HepG2 (cell line): ENCODE measurements around the gene SELPLG. TPM values are rescaled to one million over a fixed set of nuclear protein-coding genes. Genes with fewer than 3 reads are reported as not detected.

Experiments
- ARID5B ChIP-seq: IDR thresholded peaks from 2 replicates; pipeline ENCODE4 v1.4.0; 2020; ENCODE audit warnings: mild to moderate bottlenecking, missing genetic modification reagents
- ATF7 ChIP-seq, 2 experiments: fragments of 450-650 bp in 1 of 2; sonication (generic) in 1 of 2; formaldehyde crosslinking in 1 of 2; IDR thresholded peaks; 2 replicates each; pipeline versions ENCODE4 v1.4.0 to v1.6.1; 2016 to 2020; ENCODE audit warnings: antibody characterized with exemption in 1 of 2, mild to moderate bottlenecking in 1 of 2, missing genetic modification reagents in 1 of 2
- CBX1 ChIP-seq: IDR thresholded peaks from one replicate; pipeline ENCODE4 v1.6.1; 2016; ENCODE audit warnings: antibody characterized with exemption, low read depth
- CERS6 ChIP-seq: sonication (generic); formaldehyde crosslinking; IDR thresholded peaks from 2 replicates; pipeline ENCODE4 v1.5.0; 2020; ENCODE audit warnings: missing genetic modification reagents
- CREM ChIP-seq, 2 experiments: sonication (generic) in 1 of 2; formaldehyde crosslinking in 1 of 2; IDR thresholded peaks; 2 replicates each; pipeline versions ENCODE4 v1.4.0 to v1.6.1; 2016 to 2020; ENCODE audit warnings: antibody characterized with exemption in 1 of 2, mild to moderate bottlenecking in 1 of 2, missing genetic modification reagents in 1 of 2
- FOSL1 ChIP-seq: sonication (generic); formaldehyde crosslinking; IDR thresholded peaks from 2 replicates; pipeline ENCODE4 v1.9.0; 2021; ENCODE audit warnings: missing genetic modification reagents, borderline replicate concordance
- FOXP1 ChIP-seq, 2 experiments: fragments of 450-650 bp in 1 of 2; IDR thresholded peaks; 2 replicates each; pipeline ENCODE4 v1.6.1; 2017 to 2018; ENCODE audit warnings: antibody characterized with exemption in 1 of 2
- HDAC6 ChIP-seq: fragments of 200-600 bp; sonication (generic); IDR thresholded peaks from 2 replicates; pipeline ENCODE4 v1.7.0; 2017; ENCODE audit warnings: mild to moderate bottlenecking, antibody characterized with exemption, low read length, low read depth
- HMG20A ChIP-seq: IDR thresholded peaks from 2 replicates; pipeline ENCODE4 v1.6.1; 2016; ENCODE audit warnings: borderline replicate concordance
- KAT8 ChIP-seq: IDR thresholded peaks from 2 replicates; pipeline ENCODE4 v1.6.1; 2016; ENCODE audit warnings: missing genetic modification reagents, missing compliant biosample characterization
- KDM1A ChIP-seq: IDR thresholded peaks from 2 replicates; pipeline ENCODE4 v1.6.1; 2016; ENCODE audit warnings: missing compliant biosample characterization
- REXO4 ChIP-seq: sonication (generic); formaldehyde crosslinking; IDR thresholded peaks from 2 replicates; pipeline ENCODE4 v1.8.0; 2022; ENCODE audit warnings: missing genetic modification reagents, mild to moderate bottlenecking, borderline replicate concordance
- STAG1 ChIP-seq: sonication (generic); formaldehyde crosslinking; IDR thresholded peaks from 2 replicates; pipeline ENCODE4 v1.4.0; 2020; ENCODE audit warnings: missing genetic modification reagents
- TCF12 ChIP-seq, 2 experiments: fragments of 450-650 bp in 1 of 2; sonication (generic) in 1 of 2; formaldehyde crosslinking in 1 of 2; IDR thresholded peaks; 2 replicates each; pipeline versions ENCODE4 v1.6.1 to v1.8.0; 2017 to 2022; ENCODE audit warnings: antibody characterized with exemption in 1 of 2, mild to moderate bottlenecking in 1 of 2, missing genetic modification reagents in 1 of 2, moderate library complexity in 1 of 2
- TIGD3 ChIP-seq: sonication (generic); formaldehyde crosslinking; IDR thresholded peaks from 2 replicates; pipeline ENCODE4 v1.5.1; 2020; ENCODE audit warnings: mild to moderate bottlenecking, missing genetic modification reagents, borderline replicate concordance
- ZNF264 ChIP-seq: sonication (generic); formaldehyde crosslinking; IDR thresholded peaks from 2 replicates; pipeline ENCODE4 v1.4.0; 2020; ENCODE audit warnings: missing genetic modification reagents
- ZNF280D ChIP-seq: sonication (generic); formaldehyde crosslinking; IDR thresholded peaks from 2 replicates; pipeline ENCODE4 v1.5.1; 2020; ENCODE audit warnings: mild to moderate bottlenecking, missing genetic modification reagents
- ZNF780A ChIP-seq: sonication (generic); formaldehyde crosslinking; IDR thresholded peaks from 2 replicates; pipeline ENCODE4 v1.8.0; 2022; ENCODE audit warnings: mild to moderate bottlenecking, missing genetic modification reagents, moderate library complexity
- polyA plus RNA-seq, 8 experiments: library from polyadenylated mRNA; depleted of rRNA in 3 of 8; stranded (reverse) in 7 of 8; unstranded in 1 of 8; fragments of >200 nt; fragmentation: Illumina TruSeq in 4 of 8; extraction: Trizol in 4 of 8; gene quantifications; 2 replicates each; pipeline versions ENCODE4 v1.2.1 to v1.2.3, GENCODE V29; 2011 to 2016; ENCODE audit warnings: low read depth in 4 of 8, missing spikeins in 1 of 8, mixed read lengths in 1 of 8; ENCODE audit not compliant: insufficient read depth in 1 of 8
- total RNA-seq, 5 experiments: library from RNA; depleted of rRNA; stranded (reverse); fragments of >200 nt; fragmentation: Illumina TruSeq; extraction: Trizol; gene quantifications; 2 replicates each; pipeline ENCODE4 v1.2.3, GENCODE V29; 2016; ENCODE audit warnings: low read depth in 1 of 5

Gene SELPLG
- total and polyA plus RNA-seq, 2 of the 13 experiments (the other 11 are each of a cell fraction or from before 2014, with no cell fraction given), result 0.12 TPM; not detected in 1

- no peak for TF ChIP-seq KDM1A
- peak; percentile 49; the same call in 1 of the 2 replicates for TF ChIP-seq FOSL1 (CRISPR knock-in tag)
- peak; percentile 96 for TF ChIP-seq TCF12 (IDR thresholded peaks at IDR 0.05)
- TF ChIP-seq TCF12 (CRISPR knock-in tag; IDR thresholded peaks at IDR 0.05), result no peak
- TF ChIP-seq ZNF280D, result no peak
- no peak for TF ChIP-seq ZNF780A (CRISPR knock-in tag)
- no peak for TF ChIP-seq HDAC6
- no peak for TF ChIP-seq REXO4 (CRISPR knock-in tag)
- peak; percentile 32; the same call in 1 of the 2 replicates for TF ChIP-seq ARID5B (CRISPR knock-in tag)
- no peak for TF ChIP-seq HMG20A (CRISPR knock-in tag)
- no peak for TF ChIP-seq ZNF264 (CRISPR knock-in tag)
- no peak for TF ChIP-seq KAT8
- TF ChIP-seq TIGD3 (CRISPR knock-in tag), result no peak
- no peak for TF ChIP-seq CERS6 (CRISPR knock-in tag)
- TF ChIP-seq CREM (IDR thresholded peaks at IDR 0.05), result no peak
- TF ChIP-seq CREM (CRISPR knock-in tag; IDR thresholded peaks at IDR 0.05), result no peak
- TF ChIP-seq FOXP1 (IDR thresholded peaks at IDR 0.05), result no peak
- TF ChIP-seq FOXP1 (CRISPR knock-in tag; IDR thresholded peaks at IDR 0.05), result peak; percentile 25; the same call in 1 of the 2 replicates
- no peak for TF ChIP-seq STAG1 (CRISPR knock-in tag)
- TF ChIP-seq ATF7 (IDR thresholded peaks at IDR 0.05), result no peak
- TF ChIP-seq ATF7 (CRISPR knock-in tag; IDR thresholded peaks at IDR 0.05), result no peak
- TF ChIP-seq CBX1, result no peak
Observed at GRCh38 chr12:108605000-108605689, 28.5 kb downstream of the SELPLG start (continued).
